ENCODE measurements around the gene EEA1.

DNA sequence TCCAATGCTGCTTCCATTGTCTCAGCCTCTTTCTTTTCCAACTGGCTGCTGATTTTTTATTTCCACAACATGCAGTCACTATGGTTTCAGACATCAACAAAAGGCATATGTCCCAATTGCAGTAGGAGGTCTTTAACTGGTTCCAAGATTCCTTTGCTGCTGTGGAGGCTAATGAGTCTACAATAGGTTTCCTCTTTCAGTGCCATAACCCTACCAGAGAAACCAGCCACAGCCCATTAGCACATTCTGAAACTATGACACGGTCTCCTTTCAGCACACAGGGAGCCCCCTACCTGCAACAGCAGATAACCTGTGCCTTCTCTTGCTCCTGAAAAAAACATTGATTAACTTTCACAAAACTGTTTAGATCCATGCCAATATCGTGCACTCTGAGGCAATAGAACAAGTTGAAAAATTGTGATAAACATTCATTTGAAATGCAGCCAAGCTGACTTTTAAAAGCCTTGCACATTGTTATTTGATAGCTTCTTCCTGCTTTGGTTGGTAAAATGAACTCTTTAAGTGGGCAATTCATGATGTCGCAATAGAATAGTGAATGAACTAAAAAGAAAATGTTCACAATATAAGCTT, 193.9 kb downstream of the EEA1 start:
- TF ChIP-seq POLR2AphosphoS5 (IDR thresholded peaks at IDR 0.05): no peak
- no peak for TF ChIP-seq EZH2 (IDR thresholded peaks at IDR 0.05; ENCODE audit: borderline replicate concordance, insufficient read depth, low read length, poor library complexity, severe bottlenecking)
- TF ChIP-seq EP300 (conservative IDR thresholded peaks at IDR 0.05; ENCODE audit: poor library complexity, severe bottlenecking): no peak
- no peak for TF ChIP-seq CTCF (IDR thresholded peaks at IDR 0.05; ENCODE audit: poor library complexity, severe bottlenecking)
- no peak for TF ChIP-seq REST (IDR thresholded peaks at IDR 0.05; ENCODE audit: borderline replicate concordance)

Measured in neural cell (in vitro differentiated cells).